CD4-positive, alpha-beta T cell treated with Interleukin-6 for 4 hours (primary cell): ENCODE measurements around the gene TOMM34.

Source experiments
- DNase-seq: peaks from one replicate; pipeline ENCODE4 v3.0.0-alpha.2; 2020; ENCODE audit warnings: mixed read lengths

Gene TOMM34

DNA sequence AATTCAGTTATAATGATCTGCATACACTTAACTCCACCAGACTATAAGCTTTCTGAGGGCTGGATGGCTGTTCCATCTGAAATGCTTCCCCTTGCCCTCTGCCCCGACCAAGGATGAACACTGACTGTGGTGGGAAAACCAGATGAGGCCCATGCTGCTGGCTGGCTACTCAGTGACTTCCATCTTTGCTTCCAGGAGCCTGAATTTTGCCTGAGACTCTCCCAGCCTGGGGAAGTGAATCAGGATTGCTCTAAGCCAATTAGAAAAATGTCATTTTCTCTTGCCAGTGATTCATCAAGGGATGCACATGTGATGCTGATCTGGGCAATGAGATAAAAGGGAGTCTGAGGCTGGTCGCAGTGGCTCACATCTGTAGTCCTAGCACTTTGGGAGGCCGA is 1.7 kb upstream of the TOMM34 start:
- DNase-seq: no peak

DNA sequence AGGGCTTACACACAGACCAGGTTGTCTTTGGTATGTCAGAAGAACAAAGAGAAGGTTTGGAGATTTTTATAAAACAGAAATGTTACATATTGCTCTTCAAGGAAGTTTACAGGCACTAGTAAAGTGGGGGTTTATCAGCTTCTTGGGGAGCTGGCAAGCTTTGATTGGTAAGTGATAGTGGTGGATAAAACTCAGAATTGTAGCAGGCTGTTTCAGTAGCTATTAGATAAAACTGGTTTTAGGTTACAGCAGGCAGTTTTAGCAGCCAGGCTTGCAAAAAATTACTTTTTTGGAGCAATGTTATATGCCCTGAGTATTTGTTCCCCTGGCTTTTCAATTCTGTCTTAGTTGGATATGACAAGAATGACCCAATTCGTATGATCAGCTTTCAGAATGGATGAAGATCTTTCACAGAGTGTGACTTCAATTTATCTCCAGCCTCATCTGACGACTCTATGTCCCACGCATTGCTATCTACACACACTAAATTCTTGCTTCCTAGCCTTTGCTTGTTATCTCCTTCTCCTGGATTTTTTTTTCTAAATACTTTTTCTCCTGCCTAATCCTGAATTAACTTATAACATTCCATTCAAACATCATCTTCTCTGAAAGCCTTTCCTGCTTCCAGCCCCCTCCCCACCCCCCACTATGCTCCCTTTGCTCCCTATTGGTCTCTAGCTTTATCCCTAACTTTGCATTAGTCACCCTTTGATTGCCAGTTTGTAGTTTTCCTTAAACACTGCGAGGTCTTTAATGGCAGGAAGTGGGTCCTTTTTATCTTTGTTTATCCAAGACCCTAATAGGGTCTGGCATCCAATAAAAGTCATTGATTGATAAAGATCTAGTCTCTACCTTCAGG is 1.0 kb upstream of the TOMM34 start:
- DNase-seq: no peak

DNA sequence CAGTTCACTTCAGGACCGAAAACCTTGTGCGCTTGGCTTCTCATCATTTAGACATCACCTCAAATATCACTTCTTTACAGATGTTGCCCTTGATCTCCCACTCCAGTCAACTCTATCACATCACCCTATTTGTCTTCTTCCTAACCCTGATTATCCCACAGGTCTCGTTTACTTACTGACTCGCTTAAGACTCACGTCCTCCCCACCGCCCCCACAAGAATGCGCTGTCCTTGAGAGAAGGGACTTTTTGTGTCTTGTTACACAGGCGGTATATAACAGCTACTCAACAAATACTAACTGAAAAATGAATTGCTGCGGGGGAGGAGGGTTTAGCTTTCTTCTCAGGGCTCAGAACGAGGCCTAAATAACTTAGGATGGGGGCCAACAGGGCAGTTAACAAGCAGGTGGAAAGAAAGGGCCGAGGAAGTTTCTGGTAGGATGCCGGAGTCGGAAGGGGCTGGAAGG is 527 bp downstream of the TOMM34 start:
- peak; percentile 53 for DNase-seq

DNA sequence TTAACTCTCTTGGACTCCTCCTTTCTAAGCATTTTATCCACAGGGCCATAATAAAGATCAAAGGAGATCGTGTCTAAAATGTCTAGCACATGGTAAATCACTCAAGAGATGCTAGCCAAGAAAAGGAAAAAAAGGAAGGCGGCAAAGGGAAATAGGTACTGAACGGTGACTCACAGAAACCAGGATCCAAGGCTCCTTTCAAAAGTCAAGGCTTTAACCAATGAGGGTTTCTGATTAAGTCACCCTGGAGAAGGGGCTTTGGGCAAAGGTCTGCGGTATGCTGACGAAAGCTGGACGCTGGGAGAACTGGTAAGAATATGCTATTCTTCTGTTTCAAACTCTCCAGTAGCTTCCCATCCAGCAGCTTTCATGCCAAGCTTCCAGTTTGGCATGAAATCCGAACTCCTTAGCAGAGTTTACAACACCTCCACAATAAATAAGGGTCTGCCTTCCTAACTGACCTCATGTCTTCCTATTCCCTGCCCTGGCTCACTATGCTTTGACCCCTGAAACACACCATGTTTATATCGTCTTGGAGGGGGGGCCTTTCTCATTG is 1.0 kb downstream of the TOMM34 start:
- DNase-seq: no peak

DNA sequence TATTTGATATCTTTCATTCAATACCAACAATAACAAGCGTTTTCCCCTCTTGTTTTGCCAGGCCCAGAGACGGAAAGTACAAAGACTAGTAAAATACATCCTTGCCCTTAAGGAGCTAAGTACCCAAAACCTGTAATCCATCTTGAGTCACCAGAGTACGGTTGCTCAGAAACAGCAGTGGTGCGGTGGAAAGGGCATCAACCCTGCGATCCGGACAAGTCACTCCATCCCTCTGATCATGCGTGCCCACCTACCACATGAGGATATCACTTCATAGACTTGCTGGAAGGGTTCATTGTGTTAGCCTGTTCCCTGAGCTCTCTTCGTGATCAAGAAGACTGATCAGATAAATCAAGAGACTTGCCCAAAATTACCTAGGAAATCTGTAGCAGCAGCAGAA is 1.9 kb downstream of the TOMM34 start:
- DNase-seq: no peak

DNA sequence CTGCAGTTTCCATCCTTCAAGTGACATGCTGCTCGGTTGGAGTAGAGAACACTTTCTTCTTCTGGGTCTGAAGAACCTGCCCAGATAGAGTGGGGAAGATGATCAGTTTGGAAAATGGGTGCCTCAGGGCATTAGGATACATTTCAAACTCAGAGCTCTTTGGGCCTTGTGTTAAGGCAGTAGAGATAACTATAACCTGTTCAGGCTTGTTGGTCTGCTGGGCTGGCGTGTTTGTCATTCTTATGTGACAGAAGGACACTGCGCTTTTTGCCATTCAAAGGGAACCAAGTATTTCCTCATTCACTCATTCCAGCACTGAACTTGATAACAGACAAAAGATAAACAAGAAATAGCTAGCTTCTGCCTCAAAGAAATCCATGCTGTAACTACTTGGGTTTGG is 3.8 kb downstream of the TOMM34 start:
- no peak for DNase-seq

DNA sequence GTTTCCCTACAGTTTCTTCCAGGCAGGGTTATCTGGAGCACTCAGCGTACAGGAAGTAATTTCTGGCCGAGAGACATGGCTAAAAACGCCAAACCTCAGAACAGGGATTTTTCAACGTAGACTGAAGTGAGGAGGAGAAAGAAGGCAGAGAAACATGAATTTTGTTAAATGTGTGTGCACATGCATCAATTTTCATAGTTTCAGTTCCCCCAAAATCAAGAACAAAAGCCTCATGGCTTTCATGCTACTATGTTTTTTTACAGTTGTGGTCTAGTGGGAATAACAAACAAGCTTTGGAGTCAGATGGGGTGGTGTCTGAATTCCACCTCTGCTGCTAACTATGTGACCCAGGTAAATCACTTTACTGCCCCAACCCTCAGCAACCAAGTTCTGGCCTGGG is 4.9 kb downstream of the TOMM34 start:
- DNase-seq: no peak

DNA sequence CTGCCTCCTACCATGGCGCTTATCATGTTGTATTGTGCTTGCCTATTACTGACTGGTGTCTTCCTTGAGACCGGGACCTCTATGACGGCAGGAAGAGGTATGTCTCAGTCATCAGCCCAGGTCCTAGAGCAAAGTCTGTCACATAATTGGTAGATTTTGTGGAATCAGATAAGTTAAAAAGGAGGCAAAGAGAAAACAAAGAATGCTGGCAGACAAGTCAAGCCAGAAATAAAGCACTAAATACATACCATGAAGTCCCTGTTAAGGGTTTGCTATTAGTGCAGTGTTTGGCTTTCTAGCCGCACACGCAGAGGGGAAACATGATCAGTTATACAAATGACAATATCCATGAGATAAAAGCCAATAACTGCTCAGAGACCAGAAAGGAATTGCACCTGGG is 6.0 kb downstream of the TOMM34 start:
- DNase-seq: no peak

DNA sequence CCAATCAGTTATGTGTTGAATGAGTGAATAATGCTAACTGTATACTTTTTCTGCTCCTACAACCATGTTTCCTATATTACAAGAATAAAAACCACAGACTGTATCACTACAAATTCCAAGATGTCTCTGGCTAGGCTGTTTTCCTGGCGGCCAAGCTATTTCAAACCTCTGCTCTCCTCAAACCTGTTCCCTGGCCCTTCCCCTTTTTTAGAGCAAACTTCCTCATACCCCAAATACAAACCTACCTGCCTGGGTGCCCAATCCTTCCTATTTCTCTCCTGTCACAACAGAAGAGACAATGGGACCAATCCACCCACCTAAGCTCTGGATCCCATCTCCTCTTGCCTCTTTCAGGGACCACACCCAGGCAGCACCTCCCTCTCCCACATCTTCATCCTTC is 7.5 kb downstream of the TOMM34 start:
- DNase-seq: no peak

DNA sequence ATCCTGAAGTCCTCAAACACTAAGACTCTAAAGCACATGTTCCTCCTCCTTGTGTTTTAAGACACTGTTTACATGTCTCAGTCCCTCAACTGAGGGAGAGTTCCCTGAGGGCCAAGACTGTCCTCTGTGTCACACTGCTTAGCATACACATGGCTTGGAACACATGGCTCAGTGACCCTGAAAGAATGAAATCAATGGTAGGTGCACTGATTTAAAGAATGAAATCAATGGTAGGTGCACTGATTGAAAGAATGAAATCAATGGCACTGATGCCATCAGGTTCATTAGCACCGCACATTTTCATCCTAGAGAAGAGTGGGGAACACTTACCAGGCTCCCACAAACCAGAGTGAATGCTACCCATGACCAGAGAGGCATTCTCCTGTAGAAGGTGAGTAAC is 9.8 kb downstream of the TOMM34 start:
- DNase-seq: no peak

DNA sequence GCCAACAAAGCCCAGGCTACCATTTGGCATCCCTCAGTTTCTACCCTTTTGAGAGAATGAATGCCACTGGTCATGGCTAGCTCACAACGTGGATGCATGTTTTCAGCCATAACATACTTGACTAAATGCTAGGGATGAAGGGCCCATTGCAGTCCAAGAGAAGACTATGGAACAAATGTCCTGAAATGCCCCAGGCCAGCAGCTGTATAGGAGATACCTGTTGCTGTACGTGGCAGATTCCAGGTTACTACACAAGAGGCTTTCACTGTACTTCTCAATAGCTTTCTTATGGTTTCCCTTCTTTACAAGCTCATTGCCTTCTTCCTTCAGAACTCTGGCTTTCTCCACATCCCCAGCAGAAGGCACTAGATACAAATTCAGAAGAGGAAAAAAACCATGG is 11.7 kb downstream of the TOMM34 start:
- DNase-seq: no peak

DNA sequence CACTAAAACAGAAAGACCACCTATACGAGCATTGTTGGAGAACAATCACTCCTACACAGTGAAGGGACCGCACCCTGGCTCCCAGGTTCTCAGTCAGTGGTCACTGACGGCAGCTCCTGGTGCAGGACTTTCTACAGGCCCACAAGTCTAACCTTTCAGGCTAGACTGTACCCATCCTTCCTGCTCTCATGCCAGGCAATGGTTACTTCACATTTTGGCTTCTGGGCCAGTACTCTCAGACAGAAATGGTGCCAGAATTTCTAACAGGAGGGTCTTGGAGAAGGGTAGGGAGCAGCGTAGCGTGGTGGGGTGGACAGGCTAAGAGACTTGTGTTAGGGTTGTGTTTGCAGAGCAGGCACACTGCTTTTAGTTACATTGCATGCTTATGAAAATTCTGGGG is 12.1 kb downstream of the TOMM34 start:
- no peak for DNase-seq

DNA sequence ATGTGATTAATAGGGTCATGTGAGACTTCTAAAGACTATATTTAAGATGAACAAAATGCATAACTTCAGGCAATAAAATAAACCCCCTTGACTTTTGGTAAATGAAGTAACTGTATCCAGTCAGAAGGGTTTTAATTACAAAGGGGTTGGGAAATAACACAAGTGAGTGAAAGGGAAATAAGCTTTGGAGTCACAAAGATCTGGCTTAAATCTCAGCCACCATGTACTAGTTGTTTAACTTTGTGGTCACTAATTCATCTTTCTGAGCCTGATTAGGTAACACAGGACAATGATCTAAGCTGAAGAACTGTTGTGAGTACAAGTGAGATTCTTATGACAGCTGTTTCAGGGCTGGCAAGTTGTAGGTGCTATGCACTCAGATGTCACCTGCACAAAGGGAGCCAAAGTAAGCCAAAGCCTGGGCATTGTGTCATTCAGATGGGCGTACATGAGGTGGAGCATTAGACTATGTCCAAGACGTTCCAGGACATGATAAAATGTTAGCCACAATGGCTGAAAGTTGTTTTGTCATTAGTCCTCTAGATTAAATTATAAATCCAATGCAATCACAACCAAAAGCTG is 13.8 kb downstream of the TOMM34 start:
- DNase-seq: no peak

DNA sequence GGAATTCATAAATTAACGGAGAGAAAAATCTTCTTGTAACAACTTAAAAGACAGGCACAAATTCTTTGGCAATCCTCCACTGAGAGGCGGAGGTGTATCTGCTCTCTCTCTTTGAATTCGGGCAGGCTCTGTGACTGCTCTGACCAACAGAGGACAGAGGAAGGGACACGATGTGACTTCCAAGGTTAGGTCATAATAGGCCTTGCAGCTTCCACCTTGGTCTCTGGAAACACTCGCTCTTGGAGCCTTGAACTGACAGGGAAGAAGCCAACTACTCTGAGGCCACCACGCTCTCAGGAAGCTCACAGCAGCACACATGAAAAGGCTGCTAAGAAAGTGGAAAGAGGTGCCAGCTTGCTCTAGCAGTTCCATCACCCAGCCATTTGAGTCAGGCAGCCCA is 14.9 kb downstream of the TOMM34 start:
- DNase-seq: no peak

DNA sequence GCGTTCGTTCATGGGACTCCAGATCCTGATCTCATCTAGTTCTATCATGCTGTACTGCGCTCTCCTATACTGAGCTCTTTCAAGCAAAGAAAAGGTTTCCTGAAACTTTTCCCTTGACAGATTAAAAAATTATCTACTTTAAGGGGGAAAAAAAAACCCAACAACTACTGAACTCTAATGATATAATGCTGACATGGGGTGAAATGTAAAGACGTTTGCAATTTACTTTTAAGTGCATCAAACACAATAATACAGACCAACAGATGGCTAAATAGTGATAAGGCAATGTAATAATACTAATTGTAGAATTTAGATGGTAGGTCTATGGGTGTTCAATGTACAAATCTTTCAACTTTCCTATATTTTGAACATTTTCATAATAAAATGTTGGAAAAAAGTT is 16.4 kb downstream of the TOMM34 start:
- DNase-seq: no peak

DNA sequence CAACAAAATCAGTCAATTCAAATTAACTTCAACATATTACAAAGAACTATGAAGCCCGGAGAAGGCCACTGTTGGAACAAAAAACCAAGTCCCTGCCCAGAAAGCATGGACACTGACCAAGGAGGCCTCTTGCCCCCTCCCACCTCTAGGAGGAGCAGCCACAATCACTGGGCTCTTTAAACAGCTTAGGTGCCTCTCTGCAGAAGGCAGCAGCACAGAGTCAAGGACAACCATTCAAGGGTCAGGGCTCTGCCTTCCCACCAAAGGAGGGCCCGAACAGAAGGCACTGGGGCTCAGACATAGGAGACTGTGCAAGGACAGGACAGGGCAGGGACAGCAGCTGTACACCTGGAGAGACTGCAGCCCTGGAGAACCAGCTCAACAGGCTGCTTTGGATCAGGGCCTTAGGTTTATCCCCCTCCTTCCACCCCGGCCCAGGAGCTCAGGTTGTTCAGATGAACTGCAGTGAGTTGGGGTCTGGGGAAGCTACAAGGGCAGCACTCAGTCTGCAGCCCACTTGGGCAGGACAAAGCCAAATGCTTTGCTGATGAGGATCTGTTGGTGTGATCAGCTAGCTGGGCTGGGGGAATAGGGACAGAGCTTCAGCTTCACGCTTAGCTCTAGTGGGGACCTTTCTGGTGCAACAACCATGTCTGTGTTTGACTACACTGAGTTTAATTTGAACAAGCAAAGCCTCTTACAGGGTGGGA is 17.8 kb downstream of the TOMM34 start:
- no peak for DNase-seq

DNA sequence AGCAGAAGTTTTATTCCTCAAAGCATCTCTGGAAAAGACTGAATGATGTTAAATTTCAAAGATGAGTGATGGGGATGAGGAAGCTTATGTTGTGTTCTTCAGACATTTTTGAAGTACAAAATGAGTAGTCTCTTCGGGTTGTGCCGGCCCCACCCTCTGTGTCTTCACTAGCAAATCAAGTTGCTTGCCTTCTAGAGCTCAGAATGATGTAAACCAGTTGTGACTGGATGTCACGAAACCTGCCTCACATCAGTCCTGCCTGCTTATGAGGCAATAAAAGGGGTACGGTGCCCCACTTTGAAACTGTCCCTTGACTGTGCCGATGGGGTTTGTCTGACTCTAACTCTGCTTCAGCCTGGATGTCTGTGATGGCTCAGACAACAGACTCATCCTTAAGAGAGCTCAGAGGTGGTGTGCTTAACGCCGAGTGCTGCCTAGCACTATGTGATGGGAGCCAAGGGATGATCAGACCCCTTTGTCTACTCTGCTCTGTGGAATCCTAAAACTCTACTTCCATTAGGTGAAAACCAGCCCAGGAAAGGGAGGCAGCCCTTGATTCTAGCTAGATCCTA is 19.0 kb downstream of the TOMM34 start:
- DNase-seq: no peak

DNA sequence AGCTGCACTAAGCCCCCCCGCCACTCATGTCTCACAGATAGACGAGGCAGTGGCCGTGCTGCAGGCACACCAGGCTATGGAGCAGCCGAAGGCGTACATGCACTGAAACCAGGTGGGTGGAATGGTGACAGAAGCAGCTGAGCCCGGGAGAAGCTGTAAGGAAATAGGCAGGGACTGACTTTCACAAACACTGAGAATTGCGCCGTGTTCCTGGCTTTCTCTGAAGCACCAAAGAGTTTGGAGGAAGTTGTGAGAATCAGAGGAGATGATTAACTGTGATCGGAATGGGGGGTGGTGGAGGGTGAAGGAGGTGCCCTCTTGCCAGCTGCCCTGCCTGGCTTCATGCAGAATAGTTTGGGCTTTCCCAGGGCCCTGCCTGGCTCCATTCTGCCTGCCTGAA is 21.6 kb downstream of the TOMM34 start:
- no peak for DNase-seq

DNA sequence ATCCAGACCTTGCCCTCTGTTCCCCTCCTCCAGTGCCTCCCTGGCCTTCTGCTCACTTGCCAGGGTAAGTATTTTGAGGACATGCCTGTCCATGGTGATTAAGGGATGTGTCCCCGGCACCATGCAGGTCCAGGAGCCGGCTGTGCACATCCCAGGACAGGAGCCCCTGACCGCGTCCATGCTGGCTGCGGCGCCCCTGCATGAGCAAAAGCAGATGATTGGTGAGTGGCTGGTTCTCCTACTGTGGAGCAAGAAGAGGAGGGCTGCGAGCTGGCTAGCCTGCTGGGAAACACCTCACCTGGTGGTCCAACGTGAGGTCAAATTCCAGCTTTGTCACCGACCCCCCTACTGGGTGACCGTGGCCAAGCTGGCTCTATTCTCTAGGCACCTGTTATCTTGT is 23.7 kb downstream of the TOMM34 start:
- DNase-seq: no peak

DNA sequence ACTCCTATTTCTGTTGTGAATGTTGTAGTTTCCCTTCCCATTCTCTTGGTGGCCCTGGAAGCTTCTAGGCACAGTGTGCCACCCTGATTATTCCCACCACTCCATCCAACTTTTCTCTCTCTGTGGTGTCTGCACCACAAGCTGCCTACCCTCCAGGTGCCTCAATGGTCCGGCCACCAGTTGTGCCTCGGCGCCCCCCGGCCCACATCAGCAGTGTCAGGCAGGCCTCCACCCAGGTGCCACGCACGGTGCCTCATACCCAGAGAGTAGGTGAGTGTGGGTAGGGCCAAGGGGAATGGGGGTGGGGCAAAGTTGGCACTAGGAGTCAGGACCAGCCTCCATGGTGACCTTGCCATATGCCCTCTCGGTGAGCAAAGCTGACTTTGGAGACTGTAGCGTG is 27.3 kb downstream of the TOMM34 start:
- DNase-seq: no peak

DNA sequence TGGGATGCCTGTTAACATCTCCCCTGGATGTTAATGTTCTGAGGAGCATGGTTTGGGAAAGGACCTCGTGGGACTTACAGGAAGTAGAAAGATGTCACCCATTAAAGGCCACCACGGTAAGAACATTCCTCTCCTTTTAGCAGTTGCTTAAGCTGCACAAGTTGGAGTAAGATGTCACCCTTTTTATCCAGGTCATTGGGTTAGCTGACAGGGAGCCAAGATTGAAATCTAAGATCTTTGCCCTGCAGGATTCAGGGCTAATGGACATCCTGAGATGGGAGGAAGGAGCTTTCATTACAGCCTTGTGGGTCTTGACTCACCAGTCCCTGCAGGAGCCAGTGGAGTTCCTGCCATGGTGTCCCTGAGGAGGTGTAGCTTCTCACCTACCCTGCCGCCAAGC is 28.3 kb downstream of the TOMM34 start:
- DNase-seq: no peak

DNA sequence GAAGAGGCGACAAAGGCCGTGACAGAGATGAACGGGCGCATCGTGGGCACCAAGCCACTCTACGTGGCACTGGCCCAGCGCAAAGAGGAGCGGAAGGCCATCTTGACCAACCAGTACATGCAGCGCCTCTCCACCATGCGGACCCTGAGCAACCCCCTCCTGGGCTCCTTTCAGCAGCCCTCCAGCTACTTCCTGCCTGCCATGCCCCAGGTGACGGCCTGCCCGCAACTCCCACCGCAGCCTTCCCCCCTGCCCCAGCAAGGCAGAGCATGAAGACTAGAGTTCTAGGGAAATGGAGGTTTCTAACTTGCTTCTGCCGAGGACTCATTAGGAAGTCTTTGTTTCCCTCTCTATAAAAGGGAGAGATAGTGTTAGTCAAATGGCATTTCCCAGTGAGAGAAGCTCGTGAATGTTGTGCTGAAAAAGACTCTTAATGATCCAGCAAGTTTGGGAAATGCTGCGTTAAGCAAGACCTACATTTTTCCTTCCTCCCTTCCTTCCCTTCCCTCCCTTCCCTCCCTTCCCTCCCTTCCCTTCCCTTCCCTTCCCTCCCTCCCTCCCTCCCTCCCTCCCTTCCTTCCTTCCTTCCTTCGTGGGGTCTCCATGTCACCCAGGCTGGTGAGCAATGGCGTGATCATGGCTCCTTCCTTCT is 29.6 kb downstream of the TOMM34 start:
- no peak for DNase-seq

DNA sequence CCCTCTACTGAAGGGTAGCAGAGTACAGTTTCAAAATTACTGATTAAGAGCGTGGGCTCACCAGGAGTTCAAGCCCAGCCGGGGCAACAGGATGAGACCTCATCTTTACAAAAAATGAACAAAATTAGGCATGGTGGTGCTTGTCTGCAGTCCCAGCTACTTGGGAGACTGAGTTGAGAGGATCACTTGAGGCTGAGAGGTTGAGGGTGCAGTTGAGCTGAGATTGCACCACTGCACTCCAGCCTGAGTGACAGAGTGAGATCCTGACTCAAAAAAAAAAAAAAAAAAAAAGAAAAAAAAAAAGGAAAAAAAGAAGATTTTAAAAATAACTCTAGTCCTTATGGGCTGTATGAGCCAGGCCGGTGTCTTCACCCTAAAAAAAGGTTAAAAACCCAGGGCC is 31.6 kb downstream of the TOMM34 start:
- no peak for DNase-seq
